B cell (primary cell): ENCODE results near the gene TMBIM1. TPM values are rescaled to one million over a fixed set of nuclear protein-coding genes. Genes with fewer than 3 reads are reported as not detected.

Experiments
- ATAC-seq: fragments of 200-7000 bp; cut with Tn5 transposase; one replicate; pipeline ENCODE4 v1.10.0; 2021; ENCODE audit warnings: low read depth, mild to moderate bottlenecking, moderate number of reproducible peaks, moderate library complexity
- CTCF ChIA-PET: fragments of 350-600 bp; sonication (Branson Sonifier 250); formaldehyde crosslinking; loops from one replicate; lab custom pipeline; 2021; ENCODE audit warnings: antibody characterized with exemption, inconsistent platforms; lab: Charles Lee
- POLR2A ChIA-PET: fragments of 350-600 bp; sonication (Branson Sonifier 250); formaldehyde crosslinking; loops from one replicate; lab custom pipeline; 2021; ENCODE audit warnings: antibody characterized with exemption; lab: Charles Lee
- DNase-seq: peaks from one replicate; pipeline ENCODE4 v3.0.0; 2013
- H2AFZ ChIP-seq: 2 replicates; pipeline ENCODE4 v1.6.1; 2012; ENCODE audit warnings: mild to moderate bottlenecking, low read depth, low read length; ENCODE audit not compliant: insufficient read depth, poor library complexity, severe bottlenecking
- H3K27ac ChIP-seq, 2 donors: 1 replicate in 1 of 2; 2 replicates in 1 of 2; pipeline ENCODE4 v1.5.1; 2012 to 2013; ENCODE audit warnings: low read length in 2 of 2, mild to moderate bottlenecking in 2 of 2, moderate library complexity in 1 of 2
- H3K27me3 ChIP-seq, 4 experiments: fragments of 200-600 bp in 1 of 4; sonication (generic) in 1 of 4; replicated peaks in 1 of 4; 1 replicate in 2 of 4; 2 replicates in 2 of 4; pipeline versions ENCODE4 v1.6.1 to v1.7.0; 2013 to 2016; ENCODE audit warnings: low read length in 3 of 4, mild to moderate bottlenecking in 2 of 4, mixed read lengths in 1 of 4, moderate library complexity in 1 of 4; ENCODE audit not compliant: insufficient read depth in 4 of 4, control insufficient read depth in 3 of 4; ENCODE audit errors: control extremely low read depth in 1 of 4
- H3K36me3 ChIP-seq, 2 experiments: replicated peaks in 1 of 2; 1 replicate in 1 of 2; 2 replicates in 1 of 2; pipeline versions ENCODE4 v1.6.1 to v1.7.1; 2013; ENCODE audit warnings: low read length in 1 of 2; ENCODE audit not compliant: insufficient read depth in 2 of 2, control insufficient read depth in 1 of 2; ENCODE audit errors: control extremely low read depth in 1 of 2, extremely low read depth in 1 of 2
- H3K4me1 ChIP-seq, 2 donors: fragments of 200-600 bp in 1 of 2; sonication (generic) in 1 of 2; 1 replicate in 1 of 2; 2 replicates in 1 of 2; pipeline versions ENCODE4 v1.5.1 to v1.6.1; 2013 to 2017; ENCODE audit warnings: low read length in 2 of 2; ENCODE audit not compliant: control insufficient read depth in 2 of 2, insufficient read depth in 2 of 2
- H3K4me2 ChIP-seq: replicated peaks from 2 replicates; pipeline ENCODE3; 2012; ENCODE audit warnings: mild to moderate bottlenecking, low read depth, low read length; ENCODE audit not compliant: poor library complexity, severe bottlenecking
- H3K4me3 ChIP-seq, 5 experiments: fragments of 200-600 bp in 1 of 5; sonication (generic) in 1 of 5; 1 replicate in 3 of 5; 2 replicates in 2 of 5; pipeline versions ENCODE4 v1.5.1 to v1.7.0; 2011 to 2016; ENCODE audit warnings: low read length in 4 of 5, mild to moderate bottlenecking in 4 of 5, low read depth in 2 of 5, control low read depth in 1 of 5, moderate library complexity in 1 of 5; ENCODE audit not compliant: insufficient read depth in 1 of 5; ENCODE audit errors: control extremely low read depth in 1 of 5, extremely low read depth in 1 of 5
- H3K79me2 ChIP-seq: fragments of 200-600 bp; sonication (generic); one replicate; pipeline ENCODE4 v1.6.0; 2016; ENCODE audit warnings: low read length; ENCODE audit not compliant: control insufficient read depth, insufficient read depth
- H3K9ac ChIP-seq: fragments of 200-600 bp; sonication (generic); 2 replicates; pipeline ENCODE4 v1.6.1; 2017; ENCODE audit warnings: mild to moderate bottlenecking, low read length, moderate library complexity
- H3K9me3 ChIP-seq, 3 donors: one replicate each; pipeline versions ENCODE4 v1.6.1 to v1.7.1; 2013; ENCODE audit warnings: low read length in 2 of 3; ENCODE audit not compliant: control insufficient read depth in 2 of 3, insufficient read depth in 1 of 3; ENCODE audit errors: control extremely low read depth in 1 of 3
- H4K20me1 ChIP-seq: 2 replicates; pipeline ENCODE4 v1.6.0; 2012; ENCODE audit warnings: mild to moderate bottlenecking, low read length; ENCODE audit not compliant: insufficient read depth, control insufficient read depth, poor library complexity, severe bottlenecking
- H3K27ac Mint-ChIP-seq: one replicate; pipeline ENCODE4 v1.8.0; 2021; ENCODE audit warnings: mixed read lengths
- H3K27me3 Mint-ChIP-seq: one replicate; pipeline ENCODE4 v1.8.0; 2021; ENCODE audit warnings: mixed read lengths
- H3K4me1 Mint-ChIP-seq: one replicate; pipeline ENCODE4 v1.8.0; 2021; ENCODE audit warnings: mixed read lengths
- H3K4me3 Mint-ChIP-seq: one replicate; pipeline ENCODE4 v1.8.0; 2021; ENCODE audit warnings: mixed read lengths
- H3K9me3 Mint-ChIP-seq: one replicate; pipeline ENCODE4 v1.8.0; 2022; ENCODE audit warnings: mixed read lengths; ENCODE audit not compliant: insufficient read depth
- CTCF ChIP-seq: fragments of 200-600 bp; IDR thresholded peaks from one replicate; pipeline ENCODE4 v1.8.0; 2022; ENCODE audit warnings: antibody characterized with exemption, mild to moderate bottlenecking
- EZH2 ChIP-seq: IDR thresholded peaks from 2 replicates; pipeline ENCODE4 v1.6.1; 2012; ENCODE audit warnings: borderline replicate concordance, low read depth, mild to moderate bottlenecking, moderate library complexity, low read length; ENCODE audit not compliant: insufficient read depth, poor library complexity, severe bottlenecking
- WGBS: methylation state at CpG from one replicate; pipeline ENCODE4 v1.1.5; 2013; ENCODE audit warnings: missing lambda C conversion rate; ENCODE audit not compliant: insufficient coverage; 5-methylcytosine and 5-hydroxymethylcytosine counted together
- intact Hi-C: fragments of 100-400 bp; cut with micrococcal nuclease; formaldehyde crosslinking; loops from one replicate; pipeline ENCODE4 v1.10.0; 2022
- polyA plus RNA-seq: library from polyadenylated mRNA; depleted of rRNA; stranded (reverse); fragments of >200 nt; gene quantifications from 2 replicates; pipeline ENCODE4 v1.2.3, GENCODE V29; 2012
- total RNA-seq, 2 donors: library from RNA; stranded (reverse); fragments of 120-200 nt in 1 of 2; gene quantifications; 1 replicate in 1 of 2; 2 replicates in 1 of 2; pipeline versions ENCODE4 v1.2.3 to v1.2.4, GENCODE V29; 2013 to 2022

Gene TMBIM1
- total and polyA plus RNA-seq, 2 donors (not counting 1 experiment from before 2014, with no cell fraction given) = 68.7 to 137 TPM

GRCh38 chr2:218259099-218259961 lies 33.0 kb downstream of the TMBIM1 start:
- intact Hi-C loops = no loop called here
- H3K4me3 ChIP-seq = no peak overlapping the region
- no peak for TF ChIP-seq CTCF
- TF ChIP-seq EZH2 = no peak

More at GRCh38 chr2:218259099-218259961, 33.0 kb downstream of the TMBIM1 start:
- Histone ChIP-seq H2AFZ (no peak overlapping the region), H3K9me3 (no peaks in the 10 kb centered on the region), H3K79me2 (peaks cover 10% of the 10 kb centered on the region), H4K20me1 (peaks cover 22% of the 10 kb centered on the region), H3K27me3 (no peaks in the 10 kb centered on the region), H3K9ac (no peak overlapping the region), H3K4me2 (peak overlapping the region; percentile 5), H3K36me3 (peaks cover 1 to 41% of the 10 kb centered on the region in 2 experiments), H3K27ac (peak overlapping the region; percentile 42 to 85), H3K4me1 (peaks cover 48 to 65% of the 10 kb centered on the region in 2 donors)
- Mint-ChIP-seq H3K9me3 (no peaks in the 10 kb centered on the region), H3K4me1 (peaks cover 66% of the 10 kb centered on the region), H3K27ac (peak overlapping the region; percentile 85), H3K27me3 (no peaks in the 10 kb centered on the region), H3K4me3 (peak overlapping the region; percentile 20)
- no peak for DNase-seq
- ChIA-PET POLR2A (interaction anchor here (1.0 kb wide), 1 partner anchor 11 kb away, joined by 4 read pairs; the partner anchor contains the start of genes AAMP and PNKD), CTCF (interaction anchor here (0.8 to 2.4 kb wide), 5 partner anchors 11 to 97 kb away, joined by 3 to 8 read pairs (median 3); partner anchors contain the start of genes AAMP and PNKD)
- 86% methylated on average over 12 of the region's 15 CpGs for whole genome bisulfite sequencing
- no peak for ATAC-seq
